ENCODE results near the gene DEDD.
A peak's percentile ranks its signal among the peaks of the same experiment; 100 is the strongest.

Gene DEDD

DNA sequence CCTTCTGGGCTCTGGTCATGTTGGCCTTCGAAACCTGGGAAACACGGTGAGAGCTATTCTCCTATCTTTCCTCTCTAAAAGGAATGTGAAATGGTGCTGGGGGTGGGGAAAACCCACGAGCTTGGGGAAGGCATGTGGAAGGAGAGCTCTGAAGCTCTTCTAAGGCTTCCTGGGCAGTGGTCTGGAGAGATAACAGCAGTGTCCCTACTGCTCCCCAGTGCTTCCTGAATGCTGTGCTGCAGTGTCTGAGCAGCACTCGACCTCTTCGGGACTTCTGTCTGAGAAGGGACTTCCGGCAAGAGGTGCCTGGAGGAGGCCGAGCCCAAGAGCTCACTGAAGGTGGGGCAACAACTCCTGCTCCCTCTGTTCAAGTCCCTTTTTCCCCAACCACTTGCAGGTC is 29.6 kb upstream of the DEDD start:
- no peak for DNase-seq

DNA sequence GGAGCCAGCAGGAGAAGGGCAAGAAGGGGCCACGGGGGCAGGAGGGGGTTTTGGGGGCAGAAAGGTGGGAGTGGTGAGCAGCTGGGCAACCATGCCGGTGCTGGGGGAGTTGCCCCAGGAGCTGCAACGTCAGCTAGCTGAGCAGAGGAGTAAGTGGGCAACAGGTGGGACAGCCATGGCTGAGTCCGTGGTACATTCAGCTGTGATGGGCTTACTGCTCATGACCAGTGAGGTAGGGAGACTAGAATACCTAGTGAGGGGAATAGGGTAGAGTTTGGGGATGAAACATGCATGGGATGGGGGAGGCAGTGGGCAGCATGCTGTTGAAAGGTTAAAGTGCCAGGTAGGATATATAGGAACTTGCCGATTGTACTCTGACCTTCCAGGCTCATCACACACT is 29.2 kb upstream of the DEDD start:
- DNase-seq = no peak

DNA sequence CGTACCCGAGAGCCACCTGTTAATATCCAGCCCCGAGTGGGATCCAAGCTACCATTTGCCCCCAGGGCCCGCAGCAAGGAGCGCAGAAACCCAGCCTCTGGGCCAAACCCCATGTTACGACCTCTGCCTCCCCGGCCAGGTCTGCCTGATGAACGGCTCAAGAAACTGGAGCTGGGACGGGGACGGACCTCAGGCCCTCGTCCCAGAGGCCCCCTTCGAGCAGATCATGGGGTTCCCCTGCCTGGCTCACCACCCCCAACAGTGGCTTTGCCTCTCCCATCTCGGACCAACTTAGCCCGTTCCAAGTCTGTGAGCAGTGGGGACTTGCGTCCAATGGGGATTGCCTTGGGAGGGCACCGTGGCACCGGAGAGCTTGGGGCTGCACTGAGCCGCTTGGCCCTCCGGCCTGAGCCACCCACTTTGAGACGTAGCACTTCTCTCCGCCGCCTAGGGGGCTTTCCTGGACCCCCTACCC is 28.2 kb upstream of the DEDD start:
- no peak for DNase-seq

GRCh38 chr1:161159913-161160243 is 27.4 kb upstream of the DEDD start:
- no peak for DNase-seq

- DNase-seq = peak; percentile 90
Measured at GRCh38 chr1:161159087-161159912, 26.8 kb upstream of the DEDD start, which contains the start of gene USP21. Gene USP21 (plus strand): TSS chr1:161159500. CDS start chr1:161160641, 1,141 bp downstream.

DNA sequence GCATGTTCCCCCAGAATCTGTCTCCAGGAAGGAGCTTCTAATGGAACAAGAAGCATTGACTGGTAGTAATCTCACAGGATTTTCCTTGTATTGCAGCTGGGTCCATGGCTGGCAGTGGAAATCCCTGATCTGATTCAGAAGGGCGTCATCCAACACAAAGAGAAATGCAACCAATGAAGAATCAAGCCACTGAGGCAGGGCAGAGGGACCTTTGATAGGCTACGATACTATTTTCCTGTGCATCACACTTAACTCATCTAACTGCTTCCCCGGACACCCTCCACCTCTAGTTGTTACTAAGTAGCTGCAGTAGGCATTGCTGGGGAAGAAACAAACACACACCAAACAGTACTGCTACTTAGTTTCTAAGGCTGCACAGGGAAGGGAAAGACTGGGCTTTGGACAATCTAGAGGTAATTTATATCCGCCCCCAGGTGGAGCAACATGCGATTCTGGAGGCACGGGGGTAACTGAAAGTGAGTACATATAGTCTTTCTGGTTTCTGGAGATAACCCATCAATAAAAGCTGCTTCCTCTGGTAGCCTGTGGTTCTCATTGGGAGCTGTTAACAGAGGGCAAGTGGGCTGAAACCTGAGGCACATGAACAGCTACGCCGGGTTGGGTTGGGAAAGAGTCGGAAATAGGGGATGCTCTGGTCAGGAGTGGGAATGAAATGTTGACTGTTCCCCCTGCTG is 26.0 kb upstream of the DEDD start:
- DNase-seq = no peak

DNA sequence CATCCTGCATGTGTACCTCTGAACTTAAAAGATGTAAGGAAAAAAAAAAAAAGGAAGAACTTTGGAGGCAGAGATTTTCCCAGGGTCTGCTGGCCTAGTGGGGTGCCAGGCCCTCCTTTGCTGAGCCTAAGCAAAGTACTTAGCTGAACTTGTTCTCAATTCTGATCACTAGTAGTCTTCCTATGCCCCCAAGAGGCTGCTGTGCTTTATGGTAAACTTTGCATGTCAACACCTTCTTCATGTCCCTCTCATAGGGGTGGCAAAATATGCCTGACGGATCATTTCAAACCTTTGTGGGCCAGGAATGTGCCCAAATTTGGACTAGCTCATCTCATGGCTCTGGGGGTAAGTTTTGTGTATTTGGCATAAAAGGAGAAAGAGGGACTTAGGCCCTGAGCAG is 25.4 kb upstream of the DEDD start:
- no peak for DNase-seq

DNA sequence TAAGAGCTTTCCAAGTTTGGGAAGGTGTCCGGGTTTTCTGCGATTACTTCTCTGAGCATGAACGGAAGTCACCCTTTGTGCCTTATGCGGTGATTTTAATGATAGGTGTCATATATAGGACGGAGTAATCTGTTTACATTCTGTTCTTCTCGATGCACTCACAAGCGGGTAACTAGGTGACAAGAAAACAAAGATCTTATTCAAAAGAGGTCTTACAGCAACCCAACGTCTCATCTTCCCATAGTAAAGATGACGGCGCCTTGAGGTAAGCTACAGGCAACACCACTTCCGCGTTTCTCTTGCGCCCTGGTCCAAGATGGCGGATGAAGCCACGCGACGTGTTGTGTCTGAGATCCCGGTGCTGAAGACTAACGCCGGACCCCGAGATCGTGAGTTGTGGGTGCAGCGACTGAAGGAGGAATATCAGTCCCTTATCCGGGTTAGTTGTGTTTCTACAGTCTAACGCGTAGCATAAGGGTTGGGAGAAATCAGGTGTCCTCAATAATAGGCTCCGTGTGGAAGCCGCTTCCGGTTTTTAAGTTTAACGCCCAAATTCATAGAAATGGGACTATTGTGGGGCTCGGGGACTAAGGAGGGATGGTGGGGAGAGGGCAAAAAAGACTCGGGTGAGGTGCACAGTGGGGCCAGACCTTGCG is 21.3 kb upstream of the DEDD start, which contains the start of gene UFC1:
Gene UFC1, plus strand, starts transcription at position 297 of the 656 bp plus-strand sequence. Its CDS starts 20 bp downstream, at position 317.
- DNase-seq = peak; percentile 90

- DNase-seq = no peak
Measured at GRCh38 chr1:161153176-161153575, 20.7 kb upstream of the DEDD start.

DNA sequence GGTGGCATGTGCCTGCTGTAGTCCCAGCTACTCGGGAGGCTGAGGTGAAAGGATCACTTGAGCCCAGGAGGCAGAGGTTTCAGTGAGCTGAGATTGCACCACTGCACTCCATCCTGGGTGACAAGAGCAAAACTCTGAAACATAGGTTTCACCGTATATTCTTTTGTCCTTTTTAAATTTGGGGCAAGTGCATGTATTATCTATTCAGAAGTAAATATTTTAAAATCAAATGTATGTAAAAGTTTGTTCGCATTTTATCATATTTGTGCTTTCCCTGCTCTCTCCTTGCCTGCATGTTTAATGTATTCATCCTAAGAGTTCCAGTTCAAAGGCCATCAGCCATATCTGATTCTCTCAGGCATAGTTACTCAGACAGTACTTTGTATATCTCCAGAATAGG is 13.4 kb upstream of the DEDD start:
- DNase-seq = no peak

DNA sequence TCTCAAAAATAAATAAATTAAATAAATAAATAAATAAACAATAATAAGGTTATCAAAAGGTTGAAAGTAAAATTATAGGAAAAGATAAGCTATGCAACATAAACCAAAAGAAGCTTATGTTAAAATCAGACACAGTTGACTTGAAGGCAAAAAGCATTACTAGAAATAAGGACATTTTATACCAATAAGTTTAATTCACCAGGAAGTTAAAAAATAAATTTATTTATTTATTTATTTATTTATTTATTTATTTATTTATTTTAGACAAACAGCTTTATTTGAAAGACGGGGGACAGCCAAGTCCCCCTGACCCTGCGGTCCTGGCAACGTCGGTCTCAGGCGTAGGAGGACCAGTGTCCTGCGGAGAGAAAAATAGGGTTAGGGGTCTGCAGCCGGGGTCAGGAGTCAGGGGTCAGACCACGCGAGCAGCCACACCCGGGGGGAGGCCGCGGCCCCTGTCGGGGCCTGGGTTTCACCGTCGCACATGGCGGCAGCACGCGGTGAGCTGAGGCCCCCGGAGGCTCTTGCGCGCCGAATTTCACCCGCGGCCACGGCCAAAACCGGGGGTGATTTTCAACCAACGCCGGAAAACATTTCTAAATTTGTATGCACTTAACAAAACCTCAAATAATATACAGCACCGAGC is 8.4 kb upstream of the DEDD start:
- no peak for DNase-seq

- DNase-seq = no peak
Measured at GRCh38 chr1:161139766-161140165, 7.3 kb upstream of the DEDD start.

GRCh38 chr1:161138431-161138830 is 6.0 kb upstream of the DEDD start:
- DNase-seq = no peak

DNA sequence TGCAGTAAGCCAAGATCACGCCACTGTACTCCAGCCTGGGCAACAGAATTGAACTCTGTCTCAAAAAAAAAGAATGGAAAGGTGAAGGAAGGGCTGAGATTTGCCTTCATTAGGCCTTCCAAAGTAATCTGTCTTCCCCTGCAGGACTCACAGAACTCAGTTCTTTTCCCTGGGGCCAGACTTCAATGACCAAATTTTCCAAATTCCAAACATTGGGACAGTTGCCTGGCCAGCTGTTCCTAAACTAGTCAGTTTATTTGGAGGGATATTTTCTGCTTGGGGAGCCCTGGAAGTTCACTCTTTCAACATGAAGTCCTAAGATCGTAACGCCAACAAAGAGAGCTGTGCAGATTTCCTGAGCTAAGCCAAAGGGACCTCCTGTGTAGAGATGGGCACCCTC is 5.4 kb upstream of the DEDD start:
- DNase-seq = no peak

- no peak for DNase-seq
Measured at GRCh38 chr1:161133220-161133740, 813 bp upstream of the DEDD start.

- no peak for DNase-seq
Measured at GRCh38 chr1:161131523-161132409, 701 bp downstream of the DEDD start.

DNA sequence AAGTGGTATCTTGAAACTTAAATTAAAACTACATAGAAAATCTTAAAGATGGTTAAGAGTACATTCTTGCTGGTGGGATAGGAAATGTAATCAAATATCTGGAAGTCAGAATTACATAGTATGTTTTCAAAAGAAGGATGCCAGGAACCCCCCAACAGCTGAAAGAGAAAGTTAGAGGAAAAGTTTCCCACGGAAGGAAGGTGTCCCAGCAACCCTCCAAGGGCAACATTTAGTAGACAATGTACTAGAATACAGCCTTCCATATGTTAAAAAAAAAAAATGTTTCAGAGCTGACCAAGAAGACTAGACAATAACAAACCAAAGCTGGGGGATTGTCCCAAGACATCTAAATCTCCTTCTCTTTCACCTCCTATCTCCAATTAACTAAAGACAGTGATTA is 2.2 kb downstream of the DEDD start:
- no peak for DNase-seq

DNA sequence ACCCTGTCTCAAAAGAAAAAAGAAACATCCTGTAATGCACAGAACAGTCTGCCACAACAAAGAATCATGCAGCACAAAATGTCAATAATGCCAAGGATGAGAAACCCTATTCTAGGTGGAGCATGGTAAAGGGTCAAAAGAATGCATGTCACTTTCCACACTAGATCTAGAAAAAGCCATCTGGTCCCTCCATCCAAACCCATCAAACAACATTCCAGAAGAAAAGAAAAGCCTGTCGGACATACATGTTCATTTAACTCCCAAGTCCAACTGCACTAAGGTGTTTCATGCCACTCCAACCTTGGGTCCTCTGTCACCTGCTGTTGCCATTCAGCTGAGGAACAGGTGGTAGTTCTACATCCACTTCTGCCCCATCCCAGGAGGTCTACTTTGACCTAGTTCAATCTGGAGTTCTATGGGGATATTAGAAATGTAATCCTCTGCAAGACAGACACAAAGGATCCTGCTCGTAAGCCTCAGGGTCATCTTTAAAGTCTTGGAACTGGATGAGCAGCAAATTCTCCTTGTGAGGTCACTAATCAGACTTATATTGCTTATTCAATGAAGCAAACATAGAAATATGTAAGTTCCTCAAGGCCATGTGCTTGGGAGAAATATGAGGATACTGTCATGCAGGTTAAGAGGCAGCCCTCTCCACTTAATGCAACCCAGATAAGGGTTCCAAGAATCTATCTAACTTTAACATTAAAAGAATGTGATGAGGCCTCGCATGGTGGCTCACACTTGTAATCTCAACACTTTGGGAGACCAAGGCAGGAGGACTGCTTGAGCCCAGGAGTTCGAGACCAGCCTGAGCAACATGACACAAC is 3.7 kb downstream of the DEDD start:
- no peak for DNase-seq

GRCh38 chr1:161127649-161128048 is 4.8 kb downstream of the DEDD start:
- no peak for DNase-seq

- no peak for DNase-seq
Measured at GRCh38 chr1:161122967-161123366, 9.5 kb downstream of the DEDD start.

DNA sequence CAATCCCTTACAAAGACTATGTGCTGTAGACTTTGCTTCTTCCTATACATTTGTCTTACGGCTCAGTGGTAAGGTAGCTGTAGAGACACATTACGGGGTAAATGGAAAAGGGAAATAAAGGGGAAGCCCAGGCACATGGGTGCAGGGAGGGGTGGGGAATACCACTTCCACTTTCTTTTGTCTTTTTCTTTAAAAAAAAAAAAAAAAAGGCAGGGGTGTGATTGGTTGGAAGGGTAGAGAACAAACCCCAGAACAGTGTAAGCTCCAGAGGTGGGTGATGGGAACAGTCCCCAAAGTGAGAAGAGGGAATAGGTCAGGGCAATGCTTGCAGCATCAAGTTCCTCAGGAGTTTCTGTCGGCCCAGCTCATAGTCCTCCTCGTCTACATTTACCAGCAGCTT is 10.6 kb downstream of the DEDD start:
- DNase-seq = no peak
